ENCODE data around the gene CADM3. TPM values are rescaled to one million over a fixed set of nuclear protein-coding genes. Genes with fewer than 3 reads are reported as not detected.

CADM3 gene
- total and polyA plus RNA-seq, 9 of the 15 experiments (the other 6 are each of a cell fraction or from before 2014, with no cell fraction given) = 0.04 TPM; not detected in 8

GRCh38 chr1:159201642-159202041 lies 30.2 kb downstream of the CADM3 start:
- no peaks in the 10 kb centered on the region for H4K20me1 ChIP-seq (replicated peaks; ENCODE audit: control insufficient read depth, insufficient read depth, low read length)
- TF ChIP-seq OTX1 (CRISPR knock-in tag; IDR thresholded peaks at IDR 0.05) = no peak
- no peak for TF ChIP-seq CEBPG (CRISPR knock-in tag; IDR thresholded peaks at IDR 0.05)
- no peak for TF ChIP-seq CEBPG (tag; conservative IDR thresholded peaks at IDR 0.05 in 1 of 2, IDR thresholded peaks at IDR 0.05 in 1 of 2)
- TF ChIP-seq RREB1 (CRISPR knock-in tag; IDR thresholded peaks at IDR 0.05) = no peak
- TF ChIP-seq GMEB1 (CRISPR knock-in tag; IDR thresholded peaks at IDR 0.05) = no peak
- TF ChIP-seq ZNF609 (CRISPR knock-in tag; IDR thresholded peaks at IDR 0.05; ENCODE audit: borderline replicate concordance) = no peak
- TF ChIP-seq ZNF408 (CRISPR knock-in tag; IDR thresholded peaks at IDR 0.05; ENCODE audit: low read depth) = no peak
- no peak for TF ChIP-seq ZNF41 (CRISPR knock-in tag; conservative IDR thresholded peaks at IDR 0.05)

More at GRCh38 chr1:159201642-159202041, 30.2 kb downstream of the CADM3 start:
- no peak overlapping the region for H3K4me2 ChIP-seq (ENCODE audit: insufficient read depth, low read length)
- CTCF ChIA-PET (ENCODE audit: low intra/inter-chr PET ratio) = no interaction called here
- no TSS peak for BruUV-seq (replicated peaks)
- no peaks in the 10 kb centered on the region for H3K79me2 ChIP-seq (ENCODE audit: control insufficient read depth, insufficient read depth, low read length)
- DNase-seq (ENCODE audit: extremely low read depth in 1 of 4, low spot score in 3 of 4) (no peak), ATAC-seq (no peak), FAIRE-seq (no peak)
- H3K9me1 ChIP-seq (ENCODE audit: control insufficient read depth, insufficient read depth, low read length) = no peaks in the 10 kb centered on the region
- intact Hi-C loops (cut with micrococcal nuclease) = no loop called here
- no peak overlapping the region for H3K27ac ChIP-seq (ENCODE audit: extremely low read depth, low read depth, low read length)
- 18% methylated on average over 5 of the region's 5 CpGs for WGBS (ENCODE audit: insufficient coverage, low coverage, missing lambda C conversion rate)
- POLR2A ChIA-PET = interaction anchor here (1.1 kb wide), 1 partner anchor 12 kb away, joined by 3 read pairs; no protein-coding TSS in a partner anchor
- in situ Hi-C loops (cut with MboI) = no loop called here
- no peak overlapping the region for H2AFZ ChIP-seq (ENCODE audit: low read depth, low read length)
- H3K4me1 ChIP-seq (replicated peaks in 1 of 2; ENCODE audit: control insufficient read depth in 2 of 2, insufficient read depth in 2 of 2, low read length in 2 of 2) = peaks cover 25 to 32% of the 10 kb centered on the region in 2 experiments; a peak in 4 of 5 replicates
- no peaks in the 10 kb centered on the region for H3K9me3 ChIP-seq (replicated peaks; ENCODE audit: control insufficient read depth, insufficient read depth, low read depth, low read length)
- peaks cover 0 to 9% of the 10 kb centered on the region in 2 experiments; a peak in 2 of 5 replicates for H3K27me3 ChIP-seq (ENCODE audit: control insufficient read depth in 2 of 2, insufficient read depth in 2 of 2, low read length in 2 of 2)
- no peak overlapping the region for H3K9ac ChIP-seq (ENCODE audit: insufficient read depth in 1 of 2, low read depth in 2 of 2, low read length in 2 of 2)
- H3K4me3 ChIP-seq = no peak overlapping the region
- no peaks in the 10 kb centered on the region for H3K36me3 ChIP-seq (ENCODE audit: control insufficient read depth, insufficient read depth, low read length)
